ENCODE data around the gene HCFC2.
A peak's percentile ranks its signal among the peaks of the same experiment; 100 is the strongest.

HCFC2 gene

DNA sequence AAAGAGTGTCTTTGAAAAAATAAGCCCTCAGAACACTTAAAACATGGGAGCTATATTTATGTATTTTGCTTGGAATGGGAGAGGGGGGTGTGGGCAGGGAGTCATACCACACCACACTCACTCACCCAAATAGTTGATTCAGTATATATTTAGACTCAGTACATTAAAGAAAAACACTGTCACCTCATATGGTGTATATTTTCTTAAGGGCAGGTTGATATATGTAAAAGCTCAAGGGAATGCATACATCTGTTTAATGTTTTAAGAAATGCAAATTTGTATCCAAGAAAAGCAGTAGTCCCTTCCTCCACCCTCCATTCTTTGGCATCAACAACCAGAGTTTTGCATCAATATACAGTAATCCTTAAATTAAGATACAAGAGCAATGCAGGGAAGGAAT lies 72.2 kb downstream of the HCFC2 start:
- TF ChIP-seq, protein P1, sequence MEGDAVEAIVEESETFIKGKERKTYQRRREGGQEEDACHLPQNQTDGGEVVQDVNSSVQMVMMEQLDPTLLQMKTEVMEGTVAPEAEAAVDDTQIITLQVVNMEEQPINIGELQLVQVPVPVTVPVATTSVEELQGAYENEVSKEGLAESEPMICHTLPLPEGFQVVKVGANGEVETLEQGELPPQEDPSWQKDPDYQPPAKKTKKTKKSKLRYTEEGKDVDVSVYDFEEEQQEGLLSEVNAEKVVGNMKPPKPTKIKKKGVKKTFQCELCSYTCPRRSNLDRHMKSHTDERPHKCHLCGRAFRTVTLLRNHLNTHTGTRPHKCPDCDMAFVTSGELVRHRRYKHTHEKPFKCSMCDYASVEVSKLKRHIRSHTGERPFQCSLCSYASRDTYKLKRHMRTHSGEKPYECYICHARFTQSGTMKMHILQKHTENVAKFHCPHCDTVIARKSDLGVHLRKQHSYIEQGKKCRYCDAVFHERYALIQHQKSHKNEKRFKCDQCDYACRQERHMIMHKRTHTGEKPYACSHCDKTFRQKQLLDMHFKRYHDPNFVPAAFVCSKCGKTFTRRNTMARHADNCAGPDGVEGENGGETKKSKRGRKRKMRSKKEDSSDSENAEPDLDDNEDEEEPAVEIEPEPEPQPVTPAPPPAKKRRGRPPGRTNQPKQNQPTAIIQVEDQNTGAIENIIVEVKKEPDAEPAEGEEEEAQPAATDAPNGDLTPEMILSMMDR (IDR thresholded peaks at IDR 0.05; ENCODE audit: low read depth, low read length) = no peak
- peak overlapping the region; percentile 81 for H3K4me3 ChIP-seq (ENCODE audit: low read depth, low read length)

DNA sequence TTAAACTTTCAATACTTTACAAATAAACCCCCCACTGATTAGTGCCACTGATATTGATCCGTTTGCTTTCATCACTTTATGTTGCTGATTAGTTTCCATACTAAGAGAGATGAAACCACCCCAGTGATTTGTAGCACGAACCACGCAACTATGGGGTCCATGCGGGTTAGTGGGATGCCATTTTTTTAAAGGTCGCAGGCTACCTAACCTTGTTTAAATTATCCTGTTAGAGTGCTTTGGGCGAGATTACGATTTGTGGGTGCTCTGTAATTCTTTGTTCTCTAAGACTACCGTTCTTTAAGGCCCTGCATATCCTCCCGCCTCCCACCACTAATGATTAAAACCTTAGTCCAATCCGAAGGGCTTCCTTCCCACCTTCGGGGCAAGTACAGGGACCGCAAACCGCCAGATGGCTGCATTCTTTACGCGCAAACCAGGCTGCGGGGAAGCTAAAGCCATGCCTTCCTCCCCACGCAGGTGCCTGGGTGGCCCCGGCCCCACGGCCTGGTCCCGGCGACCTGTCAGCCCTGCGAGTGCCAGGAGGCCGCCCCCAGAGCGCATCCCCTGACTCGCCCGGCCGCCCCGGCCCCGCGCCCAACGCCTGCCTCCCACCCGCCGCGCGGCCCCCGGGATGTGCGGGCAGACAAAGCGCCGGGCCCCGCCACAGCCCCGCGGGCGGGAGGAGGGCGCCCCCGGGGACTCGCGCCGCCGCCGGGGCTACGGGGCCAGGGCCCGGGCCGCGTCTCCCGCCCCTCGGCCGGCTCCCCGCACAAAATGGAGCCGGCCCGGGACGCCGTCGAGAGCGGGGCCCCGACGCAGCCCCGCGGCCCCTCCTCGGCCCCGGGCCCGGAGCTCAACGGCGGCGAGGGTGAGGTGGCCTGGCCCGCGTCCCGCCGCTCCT lies 72.9 kb downstream of the HCFC2 start:
- TF ChIP-seq, protein P1 (IDR thresholded peaks at IDR 0.05; ENCODE audit: low read depth, low read length) = no peak
- peak overlapping the region; percentile 81 for H3K4me3 ChIP-seq (ENCODE audit: low read depth, low read length)

DNA sequence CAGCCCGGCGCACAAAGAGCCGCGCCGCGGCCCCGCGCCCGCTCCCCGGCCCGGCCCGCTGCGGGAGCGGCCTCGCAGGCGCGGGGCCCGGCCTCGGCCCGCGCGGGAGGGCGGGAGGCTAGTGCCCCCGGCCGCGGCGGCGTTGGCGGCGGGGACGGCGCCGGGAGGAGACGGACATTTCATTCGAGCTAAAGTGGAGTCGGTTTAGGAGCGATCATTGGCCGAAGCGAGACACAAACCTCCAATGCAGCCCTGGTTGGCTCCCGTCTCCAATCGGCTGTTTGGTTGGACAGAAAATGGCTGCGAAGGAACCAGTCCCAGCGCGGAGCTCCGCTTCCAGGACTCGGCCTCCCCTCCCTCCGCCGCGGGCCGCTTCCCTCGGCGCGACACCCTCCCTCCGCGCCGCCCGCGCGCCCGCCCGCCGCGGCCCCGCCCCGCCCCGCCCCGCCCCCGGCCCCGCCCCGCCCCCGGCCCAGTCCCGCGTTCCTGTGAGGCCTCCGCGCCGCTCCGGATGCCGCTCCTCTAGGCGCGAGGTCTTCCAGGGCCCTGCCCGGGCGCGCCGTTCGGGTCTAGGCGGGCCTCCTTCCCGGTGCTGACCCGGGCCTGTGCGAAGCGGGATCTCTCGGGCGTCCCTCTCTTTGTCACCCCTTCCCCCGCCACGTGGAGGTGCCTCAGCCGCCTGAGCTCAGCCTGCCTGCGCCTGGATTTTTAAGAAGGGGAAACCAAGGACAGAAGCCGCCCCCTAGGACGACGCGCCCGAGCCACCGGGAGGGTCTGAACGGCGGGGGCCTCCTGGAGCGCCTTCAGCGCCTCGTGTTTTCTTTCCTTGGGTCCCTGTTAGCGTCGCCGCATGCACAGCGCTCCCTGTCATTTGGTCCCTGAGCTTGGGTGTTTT lies 73.8 kb downstream of the HCFC2 start, which contains the start of gene NFYB:
TSS of gene NFYB (minus strand) at position 309 of the 895 bp plus-strand sequence. CDS start 2,757 bp downstream, outside the sequence.
- H3K4me3 ChIP-seq (ENCODE audit: low read depth, low read length) = peak within 1 kb of the TSS; percentile 81
- TF ChIP-seq, protein P1 (IDR thresholded peaks at IDR 0.05; ENCODE audit: low read depth, low read length) = no peak

DNA sequence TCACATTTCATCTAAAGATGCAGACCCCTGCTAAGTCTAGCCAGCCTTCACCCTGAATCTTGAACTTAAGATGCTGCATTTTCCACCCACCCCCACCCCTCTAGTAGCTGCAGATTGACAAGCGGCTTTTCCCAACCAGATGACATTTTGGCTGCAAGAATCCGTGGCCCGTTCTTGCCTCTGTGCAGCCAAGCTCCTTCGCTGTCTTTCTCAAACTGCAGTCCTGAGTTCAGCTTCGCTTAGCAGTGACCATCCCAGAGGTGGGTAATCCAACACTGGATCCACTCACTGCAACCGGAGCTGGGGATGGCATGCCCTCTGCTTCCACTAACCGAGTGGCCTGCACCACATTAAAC lies 74.4 kb downstream of the HCFC2 start:
- H3K4me3 ChIP-seq (ENCODE audit: low read depth, low read length) = peak overlapping the region; percentile 50

DNA sequence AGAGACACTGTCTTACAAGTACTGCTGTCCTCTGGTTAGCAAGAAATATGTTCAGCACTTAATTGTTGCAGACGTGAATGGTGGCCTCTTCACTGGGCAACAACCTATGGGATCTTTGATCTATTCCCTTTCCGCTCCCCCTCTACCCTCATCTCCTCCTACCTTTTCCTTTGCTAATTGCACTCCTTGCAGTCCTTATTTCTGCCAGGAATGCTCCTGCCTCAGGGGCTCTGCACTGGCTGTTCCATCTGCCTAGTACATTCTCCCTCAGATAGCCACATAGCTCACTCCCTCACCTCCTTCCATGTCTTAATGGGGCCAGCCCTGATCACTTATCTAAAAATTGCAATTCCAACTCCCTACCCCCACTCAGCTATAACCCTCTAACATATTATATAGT lies 78.2 kb downstream of the HCFC2 start:
- no peak overlapping the region for H3K4me3 ChIP-seq (ENCODE audit: low read depth, low read length)
- TF ChIP-seq, protein P1 (IDR thresholded peaks at IDR 0.05; ENCODE audit: low read depth, low read length) = no peak

More for the DNA sequence above, 74.4 kb downstream of the HCFC2 start:
- TF ChIP-seq, protein P1 (IDR thresholded peaks at IDR 0.05; ENCODE audit: low read depth, low read length) = no peak

DNA sequence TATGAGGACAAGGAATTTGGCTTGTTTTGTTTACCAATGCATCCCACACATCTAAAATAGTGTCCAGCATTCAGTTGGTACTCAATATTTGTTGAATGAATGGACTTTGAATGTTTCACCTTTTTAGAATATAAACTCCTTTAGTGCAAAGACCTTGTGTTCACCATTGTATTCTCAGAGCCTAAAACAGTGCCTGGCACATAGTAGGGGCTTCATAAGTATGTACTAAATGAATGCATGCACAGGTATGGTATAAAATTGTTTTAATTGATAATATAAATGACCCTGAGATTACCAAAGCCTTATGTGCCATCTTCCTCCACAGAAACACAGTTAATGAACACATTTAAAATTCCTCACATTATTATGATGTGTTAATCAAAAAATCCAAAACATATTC lies 78.7 kb downstream of the HCFC2 start:
- H3K4me3 ChIP-seq (ENCODE audit: low read depth, low read length) = no peak overlapping the region
- TF ChIP-seq, protein P1 (IDR thresholded peaks at IDR 0.05; ENCODE audit: low read depth, low read length) = no peak

Measured in WI38 (cell line).